Mucosa of stomach (tissue), 1 donor: Measurements from ENCODE around the gene C2orf49.

Source experiments
- H3K27me3 ChIP-seq: one replicate; pipeline ENCODE4 v1.7.0; 2013; ENCODE audit warnings: mild to moderate bottlenecking, low read length; ENCODE audit not compliant: control insufficient read depth, insufficient read depth
- H3K36me3 ChIP-seq: one replicate; pipeline ENCODE4 v1.7.0; 2013; ENCODE audit warnings: low read length; ENCODE audit not compliant: control insufficient read depth, insufficient read depth
- H3K4me1 ChIP-seq: one replicate; pipeline ENCODE4 v1.7.0; 2013; ENCODE audit warnings: mild to moderate bottlenecking, low read length; ENCODE audit not compliant: control insufficient read depth, insufficient read depth
- H3K4me3 ChIP-seq: one replicate; pipeline ENCODE4 v1.7.0; 2013; ENCODE audit warnings: low read length
- H3K9ac ChIP-seq: one replicate; pipeline ENCODE4 v1.7.0; 2013; ENCODE audit warnings: mild to moderate bottlenecking, low read length, moderate library complexity
- H3K9me3 ChIP-seq: one replicate; pipeline ENCODE4 v1.7.0; 2013; ENCODE audit warnings: mild to moderate bottlenecking, low read length, moderate library complexity; ENCODE audit not compliant: control insufficient read depth
- donor health status: Pancreatic carcinoma.

C2orf49 gene

DNA sequence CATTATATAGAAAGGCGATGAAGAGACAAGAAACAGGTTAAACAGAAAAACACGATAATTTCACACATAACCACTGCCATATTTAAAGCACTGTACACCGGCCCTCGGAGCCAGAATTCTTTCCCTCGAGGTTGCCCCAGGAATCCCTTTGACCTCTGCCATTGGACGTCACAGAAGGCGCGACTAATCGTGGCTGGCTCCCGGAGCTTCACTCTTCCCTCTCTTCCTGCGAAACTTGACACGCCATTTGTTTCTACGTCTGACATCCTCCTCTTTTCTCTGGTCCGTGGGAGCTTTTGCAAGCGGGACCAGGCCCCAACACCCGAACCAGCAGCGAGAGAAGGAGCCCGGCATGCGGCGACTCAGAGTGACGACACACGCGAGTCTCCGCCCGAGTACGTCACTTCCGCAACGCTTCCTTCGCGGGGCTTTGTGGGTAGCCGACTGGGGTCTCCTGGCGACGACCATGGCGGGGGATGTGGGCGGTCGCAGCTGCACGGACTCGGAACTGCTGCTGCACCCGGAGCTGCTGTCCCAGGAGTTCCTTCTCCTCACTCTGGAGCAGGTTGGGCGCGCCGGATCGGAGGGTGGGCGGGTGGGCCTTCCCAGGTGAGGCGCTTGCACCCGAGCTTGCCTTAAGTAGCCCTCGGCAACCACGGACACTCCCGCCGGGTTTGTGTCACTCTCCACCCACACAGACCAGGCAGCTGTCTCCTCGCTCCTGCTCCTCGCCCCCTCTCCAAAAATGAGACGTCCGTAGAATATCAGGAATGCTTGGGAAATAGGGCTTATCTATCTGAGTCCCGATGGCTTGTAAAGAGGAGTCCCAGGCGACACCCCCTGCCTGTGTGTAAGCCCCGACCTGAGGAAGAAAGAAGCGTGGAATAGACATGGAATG, at the start of gene C2orf49:
Gene C2orf49, plus strand, starts transcription at position 419 of the 898 bp plus-strand sequence. Its CDS starts 48 bp downstream, at position 467.
- H3K36me3 ChIP-seq = no peaks in the 10 kb centered on the region
- no peaks in the 10 kb centered on the region for H3K27me3 ChIP-seq
- peaks cover 4% of the 10 kb centered on the region for H3K4me1 ChIP-seq

DNA sequence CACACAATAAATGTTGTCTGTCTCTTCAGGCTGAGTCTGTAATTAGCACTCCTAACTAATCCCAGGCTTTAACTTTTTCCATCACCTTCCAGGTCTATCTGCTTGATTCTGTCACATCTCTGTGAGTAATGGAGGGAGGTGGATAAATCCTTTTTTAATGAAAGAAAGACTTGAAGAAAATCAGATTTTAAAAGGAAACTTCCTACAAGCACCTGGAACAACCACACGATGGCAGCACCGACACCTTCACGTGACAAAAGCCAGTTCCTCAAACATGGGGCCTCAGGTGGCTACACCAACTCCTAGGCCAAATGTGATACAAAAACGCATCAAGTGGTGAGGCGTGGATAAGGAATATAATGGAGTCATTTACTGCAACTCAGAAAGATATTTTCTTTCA, 49.6 kb upstream of the C2orf49 start:
- no peak overlapping the region for H3K4me3 ChIP-seq
- H3K9ac ChIP-seq = no peak overlapping the region
- H3K4me1 ChIP-seq = peaks cover 6% of the 10 kb centered on the region
- no peaks in the 10 kb centered on the region for H3K9me3 ChIP-seq
- H3K27me3 ChIP-seq = no peaks in the 10 kb centered on the region
- H3K36me3 ChIP-seq = no peaks in the 10 kb centered on the region

More for the DNA sequence above, at the start of gene C2orf49:
- Histone ChIP-seq H3K4me3 (peak within 1 kb of the TSS; percentile 63), H3K9ac (peak within 1 kb of the TSS; percentile 89), H3K9me3 (no peaks in the 10 kb centered on the region)

DNA sequence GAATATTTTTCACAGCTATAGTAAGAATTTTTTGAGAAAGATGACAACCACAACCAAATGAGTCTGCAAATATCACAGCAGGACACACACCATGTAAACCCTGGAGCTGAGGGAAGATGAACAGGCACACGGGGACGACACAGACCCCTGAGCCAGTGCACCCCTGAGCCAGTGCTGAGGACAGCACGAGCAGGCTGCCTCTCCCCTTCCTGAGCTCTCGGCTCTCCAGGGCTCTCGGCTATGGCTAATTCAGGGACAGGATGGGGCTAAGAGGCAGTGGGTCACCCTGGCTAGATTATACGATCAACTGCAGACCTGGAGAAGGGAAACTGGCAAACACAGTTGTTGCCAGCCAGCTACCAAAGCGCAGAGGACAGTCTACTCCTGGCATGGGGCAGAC, 49.2 kb upstream of the C2orf49 start:
- Histone ChIP-seq H3K9ac (no peak overlapping the region), H3K9me3 (no peaks in the 10 kb centered on the region), H3K4me1 (peaks cover 6% of the 10 kb centered on the region), H3K36me3 (no peaks in the 10 kb centered on the region), H3K27me3 (no peaks in the 10 kb centered on the region), H3K4me3 (no peak overlapping the region)

DNA sequence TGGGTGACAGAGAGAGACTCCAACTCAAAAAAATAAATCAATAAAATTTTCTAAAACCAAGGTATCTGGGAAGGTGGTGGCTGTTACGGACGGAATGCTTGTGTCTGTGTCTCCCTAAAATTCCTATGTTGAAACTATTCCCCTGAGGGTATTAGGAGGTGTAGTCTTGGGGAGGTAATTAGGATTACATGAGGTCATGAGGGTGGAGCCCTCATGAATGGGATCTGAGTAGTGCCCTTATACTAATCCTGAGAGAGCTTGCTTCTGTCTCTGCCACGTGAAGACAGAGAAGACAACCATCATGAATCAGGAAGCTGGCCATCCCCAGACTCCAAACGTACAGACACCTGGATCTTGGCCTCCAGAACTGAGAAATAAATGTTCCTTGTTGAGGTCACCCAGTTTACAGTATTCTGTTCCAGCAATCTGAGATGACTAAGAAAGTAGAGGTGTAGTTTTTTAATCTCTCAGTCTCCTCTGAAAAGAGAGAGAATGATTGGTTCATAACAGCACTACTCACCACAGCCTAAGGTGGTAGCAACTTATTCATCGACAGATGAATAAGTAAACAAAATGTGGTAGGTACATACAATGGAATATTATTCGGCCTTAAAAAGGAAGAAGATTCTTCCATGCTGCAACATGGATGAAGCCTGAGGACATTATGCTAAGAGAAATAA, 46.2 kb upstream of the C2orf49 start:
- no peaks in the 10 kb centered on the region for H3K9me3 ChIP-seq
- no peak overlapping the region for H3K9ac ChIP-seq
- H3K36me3 ChIP-seq = no peaks in the 10 kb centered on the region
- no peaks in the 10 kb centered on the region for H3K27me3 ChIP-seq
- no peak overlapping the region for H3K4me3 ChIP-seq
- peaks cover 27% of the 10 kb centered on the region for H3K4me1 ChIP-seq

DNA sequence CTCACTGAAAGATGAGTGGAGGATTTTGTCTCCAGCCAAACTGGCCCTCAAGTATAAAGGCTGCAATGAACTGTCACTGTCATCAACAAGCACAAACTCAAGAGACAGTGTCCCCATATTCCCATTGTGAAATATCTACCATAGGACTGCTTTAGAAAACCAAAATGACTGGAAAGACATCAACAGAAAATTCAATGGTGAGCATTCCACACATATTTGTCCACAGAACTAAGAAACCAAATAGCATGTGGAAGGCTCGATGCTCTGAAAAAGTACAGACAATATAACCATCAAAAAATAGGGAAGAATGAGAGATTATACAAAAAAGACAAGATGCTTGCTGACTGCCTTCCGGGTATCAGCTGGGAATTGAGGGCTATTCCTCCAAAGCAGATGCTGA, 45.4 kb upstream of the C2orf49 start:
- Histone ChIP-seq H3K9ac (no peak overlapping the region), H3K4me1 (peaks cover 36% of the 10 kb centered on the region), H3K4me3 (no peak overlapping the region), H3K9me3 (no peaks in the 10 kb centered on the region), H3K36me3 (no peaks in the 10 kb centered on the region), H3K27me3 (no peaks in the 10 kb centered on the region)

DNA sequence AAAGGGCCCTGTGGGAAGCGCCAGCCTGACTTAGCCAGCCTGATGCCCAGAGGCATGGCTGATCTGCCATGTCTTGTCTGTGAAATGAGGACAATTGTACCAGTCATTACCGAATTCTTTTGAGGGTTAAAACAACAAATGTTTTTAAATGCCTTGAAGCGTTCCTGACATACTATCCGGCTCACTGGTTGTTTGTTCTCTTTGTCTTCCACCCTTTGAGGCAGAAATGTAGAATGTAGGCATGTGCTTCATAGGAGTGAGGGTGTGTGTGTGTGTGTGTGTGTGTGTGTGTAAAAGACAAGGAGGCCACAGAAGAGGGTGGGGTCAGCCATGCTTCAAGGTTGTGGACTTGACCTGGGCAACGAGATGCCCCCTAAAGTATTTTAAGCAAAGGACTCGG, 43.3 kb upstream of the C2orf49 start:
- Histone ChIP-seq H3K4me1 (peaks cover 35% of the 10 kb centered on the region), H3K9ac (no peak overlapping the region), H3K9me3 (no peaks in the 10 kb centered on the region), H3K36me3 (no peaks in the 10 kb centered on the region), H3K27me3 (no peaks in the 10 kb centered on the region), H3K4me3 (no peak overlapping the region)

DNA sequence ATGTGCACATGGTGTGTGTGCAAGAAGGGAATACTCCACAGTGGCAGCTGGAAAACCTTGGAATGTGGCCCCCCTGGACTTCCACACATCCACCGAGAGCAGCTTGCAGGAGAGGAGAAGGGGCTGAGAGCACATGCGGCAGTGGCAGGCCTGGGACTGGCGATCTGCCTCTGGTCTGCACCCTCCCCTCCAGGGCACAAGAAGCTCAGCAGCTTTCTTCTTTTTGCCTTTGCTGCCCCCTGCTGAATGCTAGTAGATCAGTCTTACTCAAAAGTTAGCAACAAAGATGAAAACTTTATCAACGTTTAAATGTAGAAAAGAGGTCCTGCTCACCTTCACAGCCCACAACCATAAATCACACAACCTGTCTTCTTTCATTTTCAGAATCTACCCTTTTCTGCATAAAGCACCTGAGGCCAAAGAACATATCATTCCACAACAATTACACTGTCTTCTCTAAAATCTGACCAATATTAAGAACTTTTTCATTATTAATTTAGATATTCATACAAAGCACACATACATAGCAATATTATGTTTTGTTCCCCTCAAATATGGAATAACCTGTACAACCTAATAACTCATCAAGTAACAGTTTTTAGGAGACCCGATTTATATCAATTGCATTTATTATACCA, 42.4 kb upstream of the C2orf49 start:
- no peaks in the 10 kb centered on the region for H3K27me3 ChIP-seq
- H3K9me3 ChIP-seq = no peaks in the 10 kb centered on the region
- no peak overlapping the region for H3K9ac ChIP-seq
- H3K4me3 ChIP-seq = no peak overlapping the region
- H3K4me1 ChIP-seq = peaks cover 35% of the 10 kb centered on the region
- no peaks in the 10 kb centered on the region for H3K36me3 ChIP-seq

DNA sequence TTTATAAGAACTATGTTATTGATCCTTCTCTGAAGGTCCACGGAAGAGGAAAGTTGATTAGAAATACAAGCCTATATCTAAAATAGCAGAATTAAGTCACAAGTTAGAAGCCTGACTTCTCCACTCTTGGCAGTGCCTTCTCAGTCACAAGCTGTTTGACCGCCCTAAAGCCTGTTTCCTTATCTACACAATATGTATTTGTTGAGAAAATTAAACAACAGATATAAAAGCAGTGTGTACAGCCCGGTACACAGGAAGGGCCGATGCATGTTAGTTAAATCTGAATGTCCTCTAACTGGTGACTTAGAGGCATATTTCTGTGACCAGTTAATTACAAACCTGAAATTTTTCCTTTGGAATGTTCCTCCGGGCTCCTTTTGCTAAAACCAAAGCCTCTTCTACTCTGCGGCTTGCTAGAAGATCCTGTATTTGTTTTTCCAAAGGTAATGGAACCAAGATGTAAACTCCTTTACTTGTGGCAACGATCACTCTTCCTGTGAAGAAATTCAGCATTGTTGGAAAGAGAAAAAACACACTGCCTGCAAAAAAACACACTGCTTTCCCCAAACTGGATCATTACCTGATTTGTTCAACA, 41.2 kb upstream of the C2orf49 start:
- H3K9ac ChIP-seq = no peak overlapping the region
- H3K36me3 ChIP-seq = no peaks in the 10 kb centered on the region
- H3K27me3 ChIP-seq = no peaks in the 10 kb centered on the region
- no peaks in the 10 kb centered on the region for H3K9me3 ChIP-seq
- no peak overlapping the region for H3K4me3 ChIP-seq
- peaks cover 35% of the 10 kb centered on the region for H3K4me1 ChIP-seq

DNA sequence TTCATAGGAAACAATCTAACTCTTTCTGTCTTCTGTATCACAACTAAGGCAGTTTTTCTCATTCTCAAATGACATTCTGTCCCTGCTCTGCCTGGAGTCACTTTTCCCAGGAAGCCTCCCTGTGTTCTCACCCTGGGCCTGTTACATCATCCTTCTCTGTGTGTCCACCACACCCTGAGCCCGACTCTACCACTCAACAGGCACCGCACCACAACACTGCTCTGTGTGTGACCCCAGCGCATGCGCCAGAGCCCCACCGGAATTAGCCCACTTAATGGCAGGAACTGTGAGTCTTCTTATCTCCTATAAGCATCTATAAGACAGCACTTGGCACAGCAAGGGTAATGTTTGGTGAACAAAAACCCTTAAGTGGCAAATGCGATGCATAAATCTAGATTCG, 40.1 kb upstream of the C2orf49 start:
- Histone ChIP-seq H3K27me3 (no peaks in the 10 kb centered on the region), H3K9me3 (no peaks in the 10 kb centered on the region), H3K36me3 (no peaks in the 10 kb centered on the region), H3K9ac (no peak overlapping the region), H3K4me1 (peaks cover 35% of the 10 kb centered on the region), H3K4me3 (no peak overlapping the region)

DNA sequence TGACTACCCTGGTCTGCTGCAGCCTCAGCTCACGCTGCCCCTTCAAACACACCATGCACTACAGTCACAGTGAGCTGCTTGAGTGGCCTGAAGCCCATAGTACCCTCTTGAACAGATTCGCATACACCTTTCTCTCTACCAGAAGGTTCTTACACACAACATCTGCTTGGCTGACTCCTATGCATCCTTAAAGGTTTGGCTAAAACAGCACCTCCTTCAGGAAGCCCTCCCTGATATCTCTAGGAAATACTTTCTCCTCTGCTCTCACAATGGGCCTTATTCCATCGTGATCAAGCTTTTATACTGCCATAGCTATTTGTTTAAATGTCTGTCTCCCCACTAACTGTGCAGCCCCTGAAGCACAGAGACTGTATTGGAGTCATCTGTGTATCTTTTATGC, 39.3 kb upstream of the C2orf49 start:
- no peak overlapping the region for H3K9ac ChIP-seq
- H3K27me3 ChIP-seq = no peaks in the 10 kb centered on the region
- peaks cover 35% of the 10 kb centered on the region for H3K4me1 ChIP-seq
- H3K36me3 ChIP-seq = no peaks in the 10 kb centered on the region
- no peak overlapping the region for H3K4me3 ChIP-seq
- no peaks in the 10 kb centered on the region for H3K9me3 ChIP-seq

DNA sequence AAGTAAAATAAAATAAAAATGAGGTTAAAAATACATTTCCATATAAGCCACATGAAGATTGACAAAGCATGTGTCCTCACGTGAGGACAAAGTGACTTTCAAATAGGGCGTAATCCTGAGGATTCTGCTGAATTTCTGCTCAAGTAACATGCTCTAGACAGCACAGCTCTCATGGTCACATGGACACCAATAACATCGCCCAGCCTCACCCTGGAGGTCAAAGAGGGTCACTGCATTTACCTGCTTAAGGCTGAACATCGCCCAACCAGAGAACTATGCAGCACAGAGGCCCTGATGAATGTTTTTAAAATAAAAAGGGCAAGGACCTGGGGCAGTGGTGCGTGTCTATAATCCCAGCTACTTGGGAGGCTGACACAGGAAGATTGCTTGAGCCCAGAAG, 38.0 kb upstream of the C2orf49 start:
- Histone ChIP-seq H3K9me3 (no peaks in the 10 kb centered on the region), H3K9ac (no peak overlapping the region), H3K36me3 (no peaks in the 10 kb centered on the region), H3K4me3 (no peak overlapping the region), H3K4me1 (peaks cover 32% of the 10 kb centered on the region), H3K27me3 (no peaks in the 10 kb centered on the region)

DNA sequence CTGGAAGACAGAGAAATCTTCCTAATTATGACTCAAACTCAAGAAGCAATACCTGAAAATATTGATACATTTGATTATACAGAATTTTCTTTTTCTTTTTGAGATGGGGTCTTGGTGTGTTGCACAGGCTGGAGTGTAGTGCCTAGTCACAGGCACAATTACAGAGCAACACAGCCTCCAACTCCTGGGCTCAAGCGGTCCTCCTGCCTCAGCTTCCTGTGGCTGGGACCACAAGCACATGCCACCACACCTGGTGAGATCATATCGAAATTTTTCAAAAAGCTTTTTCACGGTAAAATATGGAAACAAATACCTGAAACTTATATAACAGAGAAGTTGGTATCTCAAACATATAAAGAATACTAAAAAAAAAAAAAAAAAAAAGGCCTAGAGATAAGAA, 35.7 kb upstream of the C2orf49 start:
- Histone ChIP-seq H3K4me3 (no peak overlapping the region), H3K9me3 (no peaks in the 10 kb centered on the region), H3K9ac (no peak overlapping the region), H3K27me3 (no peaks in the 10 kb centered on the region), H3K4me1 (peaks cover 9% of the 10 kb centered on the region), H3K36me3 (no peaks in the 10 kb centered on the region)
